GM13977 (cell line): Measurements from ENCODE around the gene IWS1.

Experiments used
- DNase-seq: peaks from one replicate; pipeline ENCODE4 v3.0.0; 2012; ENCODE audit warnings: low spot score
- in situ Hi-C: fragments of 300-500 bp; cut with MboI; formaldehyde crosslinking; loops from one replicate; pipeline ENCODE4 v1.12.0; 2022; ENCODE audit warnings: low sequenced_read_pairs, low pct_unique_long_range_greater_than_20kb, mixed read lengths, inconsistent platforms; ENCODE audit not compliant: unreplicated experiment
- TF ChIP-seq, protein P1 (sequence below): IDR thresholded peaks from 2 replicates; pipeline ENCODE4 v1.5.1; 2012; ENCODE audit warnings: mild to moderate bottlenecking, control low read depth; ENCODE audit not compliant: insufficient read depth; ENCODE audit errors: extremely low read depth, missing control alignments

Gene IWS1

DNA sequence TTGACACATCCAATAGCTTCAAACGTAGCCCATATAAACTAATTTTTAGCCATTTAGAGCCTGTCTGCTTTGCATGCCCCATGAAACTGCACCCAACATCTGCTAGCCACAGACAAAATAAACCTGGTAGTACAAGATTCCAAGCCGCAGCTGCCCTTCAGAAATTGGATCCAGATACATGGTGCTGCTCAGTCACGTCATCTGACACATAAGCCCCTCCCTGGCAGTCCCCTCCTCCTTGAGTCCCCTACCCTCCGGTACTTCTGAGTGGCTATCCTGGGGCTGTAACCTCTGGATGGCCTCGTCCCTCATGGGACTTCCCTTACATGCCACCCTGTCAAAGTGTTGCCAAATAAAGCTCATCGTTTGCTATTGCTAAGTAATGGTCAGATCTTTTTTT lies 74.3 kb downstream of the IWS1 start:
- no peak for DNase-seq
- in situ Hi-C loops: no loop called here
- TF ChIP-seq, protein P1, sequence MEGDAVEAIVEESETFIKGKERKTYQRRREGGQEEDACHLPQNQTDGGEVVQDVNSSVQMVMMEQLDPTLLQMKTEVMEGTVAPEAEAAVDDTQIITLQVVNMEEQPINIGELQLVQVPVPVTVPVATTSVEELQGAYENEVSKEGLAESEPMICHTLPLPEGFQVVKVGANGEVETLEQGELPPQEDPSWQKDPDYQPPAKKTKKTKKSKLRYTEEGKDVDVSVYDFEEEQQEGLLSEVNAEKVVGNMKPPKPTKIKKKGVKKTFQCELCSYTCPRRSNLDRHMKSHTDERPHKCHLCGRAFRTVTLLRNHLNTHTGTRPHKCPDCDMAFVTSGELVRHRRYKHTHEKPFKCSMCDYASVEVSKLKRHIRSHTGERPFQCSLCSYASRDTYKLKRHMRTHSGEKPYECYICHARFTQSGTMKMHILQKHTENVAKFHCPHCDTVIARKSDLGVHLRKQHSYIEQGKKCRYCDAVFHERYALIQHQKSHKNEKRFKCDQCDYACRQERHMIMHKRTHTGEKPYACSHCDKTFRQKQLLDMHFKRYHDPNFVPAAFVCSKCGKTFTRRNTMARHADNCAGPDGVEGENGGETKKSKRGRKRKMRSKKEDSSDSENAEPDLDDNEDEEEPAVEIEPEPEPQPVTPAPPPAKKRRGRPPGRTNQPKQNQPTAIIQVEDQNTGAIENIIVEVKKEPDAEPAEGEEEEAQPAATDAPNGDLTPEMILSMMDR: no peak

- in situ Hi-C loops: no loop called here
- TF ChIP-seq, protein P1: no peak
- no peak for DNase-seq
Measured at GRCh38 chr2:127449898-127450297, 76.4 kb downstream of the IWS1 start.

GRCh38 chr2:127449414-127449813 lies 76.9 kb downstream of the IWS1 start:
- in situ Hi-C loops: no loop called here
- TF ChIP-seq, protein P1: no peak
- DNase-seq: no peak

DNA sequence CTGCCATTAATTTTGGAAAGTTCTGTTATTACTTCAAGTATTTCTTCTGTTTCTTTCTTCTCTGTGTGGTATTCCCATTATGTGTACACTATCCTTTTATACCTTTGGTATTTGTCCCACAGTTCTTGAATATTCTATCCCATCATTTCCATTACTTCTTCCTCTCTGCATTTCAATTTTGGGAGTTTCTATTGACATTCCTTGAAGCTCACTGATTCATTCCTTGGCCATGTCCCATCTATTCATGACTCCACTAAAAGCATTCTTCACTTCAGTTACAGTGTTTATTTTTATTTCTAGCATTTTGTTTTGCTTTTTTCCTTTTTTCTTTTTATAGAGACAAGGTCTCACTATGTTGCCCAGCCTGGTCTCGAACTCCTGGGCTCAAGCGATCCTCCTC lies 77.8 kb downstream of the IWS1 start:
- no peak for DNase-seq
- in situ Hi-C loops: no loop called here
- TF ChIP-seq, protein P1: no peak

DNA sequence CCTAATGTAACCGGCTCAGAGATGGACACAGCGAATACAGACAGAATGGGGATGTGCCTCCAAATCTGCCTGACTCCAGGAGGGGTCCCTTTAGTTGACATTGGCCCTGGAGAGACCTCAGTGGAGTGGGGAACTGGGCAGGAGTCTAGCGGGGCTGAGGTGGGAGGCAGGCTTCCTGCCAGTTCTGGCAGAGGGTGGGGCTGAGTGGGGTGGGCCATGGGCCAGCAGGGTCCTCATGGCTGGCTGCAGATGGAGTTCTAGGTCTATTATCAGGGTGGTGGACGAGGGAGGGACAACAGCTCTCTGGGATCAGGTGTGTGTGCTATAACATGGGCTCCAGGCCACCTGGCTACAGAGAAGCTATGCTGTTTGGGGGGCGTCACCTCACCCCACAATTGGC lies 86.9 kb downstream of the IWS1 start:
- TF ChIP-seq, protein P1: no peak
- no peak for DNase-seq
- in situ Hi-C loops: no loop called here

DNA sequence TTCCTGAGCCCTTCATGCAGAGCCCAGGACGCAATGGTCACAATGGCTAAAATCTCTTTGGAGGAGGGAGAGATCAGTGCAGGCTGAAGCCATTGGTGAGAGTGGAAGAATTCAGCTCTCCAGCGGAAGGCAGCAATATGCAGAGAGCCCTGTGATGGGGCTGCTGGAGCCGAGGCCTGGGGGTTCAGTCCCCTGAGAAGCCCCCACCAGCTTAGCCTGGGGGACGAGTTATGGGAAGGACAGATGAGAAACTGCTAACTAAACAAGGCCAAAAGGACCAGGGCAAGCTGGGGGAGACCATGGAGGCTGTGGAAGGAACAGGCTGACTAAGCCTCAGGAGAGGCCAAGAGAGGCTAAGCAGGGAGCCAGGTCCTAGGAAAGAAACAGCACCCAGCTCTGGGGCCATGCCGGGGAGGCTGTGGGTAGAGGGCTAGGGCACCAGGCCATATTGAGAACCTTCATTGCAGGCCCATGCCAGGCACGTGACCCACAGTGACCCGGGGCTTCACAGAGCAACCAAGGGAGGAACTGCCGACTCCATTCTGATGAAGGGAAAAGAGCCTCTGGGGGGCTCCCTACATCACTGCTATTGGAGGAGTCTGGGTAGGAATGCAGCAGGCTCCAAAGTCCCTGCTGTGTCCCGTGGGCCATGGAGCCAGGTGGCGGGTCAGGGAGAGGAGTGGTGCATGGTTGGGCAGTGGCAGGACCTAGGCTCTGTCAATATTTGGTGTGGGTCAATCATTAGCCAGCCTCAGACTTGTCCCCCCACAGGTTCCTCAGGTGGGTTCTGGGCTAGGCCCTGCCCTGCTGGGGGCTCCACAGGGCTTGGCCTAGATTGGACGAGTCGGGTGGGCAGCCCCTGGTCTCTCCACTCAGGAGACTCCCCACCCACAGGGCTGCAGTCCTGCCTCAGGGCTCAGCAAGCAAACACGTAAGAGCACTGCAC lies 88.2 kb downstream of the IWS1 start:
- TF ChIP-seq, protein P1: no peak
- DNase-seq: no peak
- in situ Hi-C loops: no loop called here
